Spleen (tissue), 7 donors: ENCODE results near the gene DCDC1.

Source experiments
- CTCF ChIP-seq, 11 experiments: fragments of 200-600 bp in 7 of 11; fragments of 450-650 bp in 4 of 11; sonication (generic) in 4 of 11; IDR thresholded peaks in 8 of 11; conservative IDR thresholded peaks in 3 of 11; 1 replicate in 7 of 11; 2 replicates in 4 of 11; pipeline versions ENCODE4 v1.4.0 to v1.8.0; 2016 to 2021; ENCODE audit warnings: antibody characterized with exemption in 11 of 11, inconsistent platforms in 4 of 11, mild to moderate bottlenecking in 1 of 11
- POLR2A ChIP-seq, 3 donors: fragments of 450-650 bp; IDR thresholded peaks; one replicate each; pipeline ENCODE4 v1.5.1; 2017; ENCODE audit warnings: antibody characterized with exemption in 3 of 3, mild to moderate bottlenecking in 1 of 3
- POLR2AphosphoS5 ChIP-seq, 3 donors: sonication (generic); formaldehyde crosslinking; IDR thresholded peaks; one replicate each; pipeline ENCODE4 v1.5.1; 2017; ENCODE audit warnings: antibody characterized with exemption in 3 of 3
- donor health status: DM: no; HTN: no; CAD: no; lungs with moderate emphysema.
- donor health status: DM: no; HTN: no; CAD: no.
- donor health status: DM: no; HTN: no; CAD: no.

- TF ChIP-seq CTCF (IDR thresholded peaks at IDR 0.05 in 8 of 11, conservative IDR thresholded peaks at IDR 0.05 in 3 of 11): no peak
- no peak for TF ChIP-seq POLR2AphosphoS5 (IDR thresholded peaks at IDR 0.05)
- TF ChIP-seq POLR2A (IDR thresholded peaks at IDR 0.05): no peak
Observed at GRCh38 chr11:31414338-31414737, 44.8 kb upstream of the DCDC1 start.
